ENCODE data around the gene STK26. TPM values are rescaled to one million over a fixed set of nuclear protein-coding genes. Genes with fewer than 3 reads are reported as not detected.

The STK26 gene
- total RNA-seq, 1 experiment from 2014 or later: 17.5 TPM

- intact Hi-C loops (cut with micrococcal nuclease): no loop called here
- Mint-ChIP-seq H3K4me3 (ENCODE audit: unreplicated experiment) (no peak overlapping the region), H3K36me3 (ENCODE audit: insufficient read depth, unreplicated experiment) (no peaks in the 10 kb centered on the region), H3K27me3 (ENCODE audit: insufficient read depth, unreplicated experiment) (peaks cover 80% of the 10 kb centered on the region), H3K9me3 (ENCODE audit: unreplicated experiment) (no peaks in the 10 kb centered on the region), H3K4me1 (ENCODE audit: insufficient read depth, unreplicated experiment) (no peaks in the 10 kb centered on the region), H3K27ac (ENCODE audit: low read depth, unreplicated experiment) (no peak overlapping the region)
- TF ChIP-seq CTCF (IDR thresholded peaks at IDR 0.05; ENCODE audit: unreplicated experiment): no peak
- DNase-seq (ENCODE audit: unreplicated experiment): no peak
- CTCF ChIA-PET: interaction anchor here (0.6 to 0.8 kb wide), 2 partner anchors 48 to 373 kb away, joined by 3 read pairs; no protein-coding TSS in a partner anchor
- POLR2A ChIA-PET: interaction anchor here (0.5 kb wide), 1 partner anchor 82 kb away, joined by 3 read pairs; no protein-coding TSS in a partner anchor
- BruUV-seq (replicated peaks): no TSS peak
Observed at GRCh38 chrX:132118358-132118757, 95.3 kb downstream of the STK26 start.

GRCh38 chrX:132119283-132119682, 96.2 kb downstream of the STK26 start:
- Mint-ChIP-seq H3K4me1 (ENCODE audit: insufficient read depth, unreplicated experiment) (no peaks in the 10 kb centered on the region), H3K4me3 (ENCODE audit: unreplicated experiment) (no peak overlapping the region), H3K36me3 (ENCODE audit: insufficient read depth, unreplicated experiment) (no peaks in the 10 kb centered on the region), H3K9me3 (ENCODE audit: unreplicated experiment) (no peaks in the 10 kb centered on the region), H3K27me3 (ENCODE audit: insufficient read depth, unreplicated experiment) (peaks cover 80% of the 10 kb centered on the region), H3K27ac (ENCODE audit: low read depth, unreplicated experiment) (no peak overlapping the region)
- POLR2A ChIA-PET: no interaction called here
- no TSS peak for BruUV-seq (replicated peaks)
- no peak for DNase-seq (ENCODE audit: unreplicated experiment)
- no peak for TF ChIP-seq CTCF (IDR thresholded peaks at IDR 0.05; ENCODE audit: unreplicated experiment)
- CTCF ChIA-PET: interaction anchor here (1.2 kb wide), 1 partner anchor 11 kb away, joined by 3 read pairs; no protein-coding TSS in a partner anchor
- intact Hi-C loops (cut with micrococcal nuclease): no loop called here

GRCh38 chrX:132119821-132120515, 96.9 kb downstream of the STK26 start:
- no peak for DNase-seq (ENCODE audit: unreplicated experiment)
- no peaks in the 10 kb centered on the region for H3K4me1 Mint-ChIP-seq (ENCODE audit: insufficient read depth, unreplicated experiment)
- BruUV-seq (replicated peaks): no TSS peak
- H3K36me3 Mint-ChIP-seq (ENCODE audit: insufficient read depth, unreplicated experiment): no peaks in the 10 kb centered on the region
- H3K27ac Mint-ChIP-seq (ENCODE audit: low read depth, unreplicated experiment): no peak overlapping the region
- peaks cover 80% of the 10 kb centered on the region for H3K27me3 Mint-ChIP-seq (ENCODE audit: insufficient read depth, unreplicated experiment)
- TF ChIP-seq CTCF (IDR thresholded peaks at IDR 0.05; ENCODE audit: unreplicated experiment): no peak
- intact Hi-C loops (cut with micrococcal nuclease): no loop called here
- H3K4me3 Mint-ChIP-seq (ENCODE audit: unreplicated experiment): no peak overlapping the region
- H3K9me3 Mint-ChIP-seq (ENCODE audit: unreplicated experiment): no peaks in the 10 kb centered on the region
- CTCF ChIA-PET: interaction anchor here (1.2 kb wide), 1 partner anchor 11 kb away, joined by 3 read pairs; no protein-coding TSS in a partner anchor
- POLR2A ChIA-PET: no interaction called here

GRCh38 chrX:132120913-132121312, 97.8 kb downstream of the STK26 start:
- no peaks in the 10 kb centered on the region for H3K9me3 Mint-ChIP-seq (ENCODE audit: unreplicated experiment)
- no peak for DNase-seq (ENCODE audit: unreplicated experiment)
- intact Hi-C loops (cut with micrococcal nuclease): no loop called here
- peaks cover 80% of the 10 kb centered on the region for H3K27me3 Mint-ChIP-seq (ENCODE audit: insufficient read depth, unreplicated experiment)
- no peak for TF ChIP-seq CTCF (IDR thresholded peaks at IDR 0.05; ENCODE audit: unreplicated experiment)
- H3K27ac Mint-ChIP-seq (ENCODE audit: low read depth, unreplicated experiment): no peak overlapping the region
- H3K36me3 Mint-ChIP-seq (ENCODE audit: insufficient read depth, unreplicated experiment): no peaks in the 10 kb centered on the region
- ChIA-PET POLR2A (no interaction called here), CTCF (no interaction called here)
- no TSS peak for BruUV-seq (replicated peaks)
- H3K4me1 Mint-ChIP-seq (ENCODE audit: insufficient read depth, unreplicated experiment): no peaks in the 10 kb centered on the region
- no peak overlapping the region for H3K4me3 Mint-ChIP-seq (ENCODE audit: unreplicated experiment)

Other genes starting within 250 kb of the STK26 start
- gene FRMD7, start 104.7 kb downstream of the STK26 start, total RNA-seq (2022): not detected in 2 replicates
- gene RAP2C, start 196.1 kb downstream of the STK26 start, total RNA-seq (2022): 36.3 and 37.0 TPM in 2 replicates

All from MCF 10A (cell line).